Loucy (cell line): ENCODE results near the gene C4A.
"Not testable (repeated sequence)": the region's sequence is repeated elsewhere in the genome, so short reads cannot be mapped to it uniquely, and the experiment has no call there.

ENCODE experiments used
- EZH2phosphoT487 ChIP-seq: fragments of 200-600 bp; IDR thresholded peaks from 2 replicates; pipeline ENCODE4 v1.6.1; 2018; ENCODE audit warnings: antibody characterized with exemption, mild to moderate bottlenecking, moderate library complexity, borderline replicate concordance
- TF ChIP-seq, protein P1 (sequence below): fragments of 200-600 bp; sonication (generic); conservative IDR thresholded peaks from 2 replicates; pipeline ENCODE4 v1.5.1; 2014; ENCODE audit warnings: mild to moderate bottlenecking, antibody characterized with exemption, low read length

DNA sequence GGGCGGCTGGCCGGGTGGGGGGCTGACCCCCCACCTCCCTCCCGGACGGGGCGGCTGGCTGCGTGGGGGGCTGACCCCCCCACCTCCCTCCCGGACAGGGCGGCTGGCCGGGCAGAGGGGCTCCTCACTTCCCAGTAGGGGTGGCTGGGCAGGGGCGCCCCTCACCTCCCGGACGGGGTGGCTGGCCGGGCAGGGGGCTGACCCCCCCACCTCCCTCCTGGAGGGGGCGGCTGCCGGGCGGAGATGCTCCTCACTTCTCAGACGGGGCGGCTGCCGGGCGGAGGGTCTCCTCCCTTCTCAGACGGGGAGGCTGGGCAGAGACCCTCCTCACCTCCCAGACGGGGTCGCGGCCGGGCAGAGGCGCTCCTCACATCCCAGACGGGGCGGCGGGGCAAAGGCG lies 5.8 kb upstream of the C4A start:
- not testable (repeated sequence) for TF ChIP-seq EZH2phosphoT487
- TF ChIP-seq, protein P1, sequence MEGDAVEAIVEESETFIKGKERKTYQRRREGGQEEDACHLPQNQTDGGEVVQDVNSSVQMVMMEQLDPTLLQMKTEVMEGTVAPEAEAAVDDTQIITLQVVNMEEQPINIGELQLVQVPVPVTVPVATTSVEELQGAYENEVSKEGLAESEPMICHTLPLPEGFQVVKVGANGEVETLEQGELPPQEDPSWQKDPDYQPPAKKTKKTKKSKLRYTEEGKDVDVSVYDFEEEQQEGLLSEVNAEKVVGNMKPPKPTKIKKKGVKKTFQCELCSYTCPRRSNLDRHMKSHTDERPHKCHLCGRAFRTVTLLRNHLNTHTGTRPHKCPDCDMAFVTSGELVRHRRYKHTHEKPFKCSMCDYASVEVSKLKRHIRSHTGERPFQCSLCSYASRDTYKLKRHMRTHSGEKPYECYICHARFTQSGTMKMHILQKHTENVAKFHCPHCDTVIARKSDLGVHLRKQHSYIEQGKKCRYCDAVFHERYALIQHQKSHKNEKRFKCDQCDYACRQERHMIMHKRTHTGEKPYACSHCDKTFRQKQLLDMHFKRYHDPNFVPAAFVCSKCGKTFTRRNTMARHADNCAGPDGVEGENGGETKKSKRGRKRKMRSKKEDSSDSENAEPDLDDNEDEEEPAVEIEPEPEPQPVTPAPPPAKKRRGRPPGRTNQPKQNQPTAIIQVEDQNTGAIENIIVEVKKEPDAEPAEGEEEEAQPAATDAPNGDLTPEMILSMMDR: not testable (repeated sequence)
